Pancreas (tissue), 10 donors: ENCODE data around the gene ZNF554. TPM values are rescaled to one million over a fixed set of nuclear protein-coding genes. Genes with fewer than 3 reads are reported as not detected.

Source experiments
- ATAC-seq, 4 donors: fragments of 200-7000 bp; cut with Tn5 transposase; one replicate each; pipeline versions ENCODE4 v1.8.0 to v1.9.1; 2020; ENCODE audit warnings: mild to moderate bottlenecking in 4 of 4, moderate library complexity in 4 of 4
- DNase-seq, 6 donors: peaks; one replicate each; pipeline ENCODE4 v3.0.0-alpha.2; 2020
- FAIRE-seq: peaks from 2 replicates; lab custom pipeline; 2012; peaks lifted over from hg19 to GRCh38; lab: Jason Lieb, UNC
- H3K27ac ChIP-seq, 4 donors: fragments of 200-600 bp; sonication (generic); 1 replicate in 3 of 4; 2 replicates in 1 of 4; pipeline versions ENCODE4 v1.5.0 to v1.8.0; 2020
- H3K27me3 ChIP-seq, 4 donors: fragments of 200-600 bp; one replicate each; pipeline ENCODE4 v1.8.0; 2021
- H3K36me3 ChIP-seq, 3 donors: fragments of 200-600 bp; sonication (generic) in 1 of 3; one replicate each; pipeline versions ENCODE4 v1.5.0 to v1.8.0; 2020 to 2021
- H3K4me1 ChIP-seq, 3 donors: fragments of 200-600 bp; one replicate each; pipeline ENCODE4 v1.8.0; 2021
- H3K4me3 ChIP-seq, 4 donors: fragments of 200-600 bp; sonication (generic) in 2 of 4; one replicate each; pipeline versions ENCODE4 v1.5.0 to v1.8.0; 2020 to 2021
- H3K9me3 ChIP-seq, 4 donors: fragments of 200-600 bp; one replicate each; pipeline ENCODE4 v1.8.0; 2021
- CTCF ChIP-seq, 4 donors: fragments of 200-600 bp; sonication (generic) in 3 of 4; IDR thresholded peaks; one replicate each; pipeline versions ENCODE4 v1.5.0 to v1.8.0; 2021; ENCODE audit warnings: antibody characterized with exemption in 4 of 4
- WGBS, 2 donors: extraction: QIAGEN DNeasy Blood & Tissue Kit; methylation state at CpG; one replicate each; pipeline ENCODE4 v1.1.7; 2013; 5-methylcytosine and 5-hydroxymethylcytosine counted together
- intact Hi-C, 3 donors: fragments of 100-400 bp; cut with DNase I; formaldehyde crosslinking; loops; one replicate each; pipeline versions ENCODE4 v1.11.1 to v1.14.2; 2022
- polyA plus RNA-seq, 2 donors: library from polyadenylated mRNA; stranded (reverse); fragments of 200-250 nt; gene quantifications; one replicate each; pipeline ENCODE4 v1.2.3, GENCODE V29; 2013
- total RNA-seq, 6 donors: library from RNA; stranded (reverse); fragmentation: NEBNext Ultra II Directional in 4 of 6; extraction: Animal tissue kit (Norgen Biotek cat#: 25700) in 4 of 6; gene quantifications; one replicate each; pipeline versions ENCODE4 v1.2.1 to v1.2.4, GENCODE V29; 2021 to 2023
- donor health status: healthy with polysubstance abuse.
- donor health status: DM: no; HTN: no; CAD: no; lungs with moderate emphysema.
- donor health status: DM: no; HTN: no; CAD: no.
- donor health status: control.
- donor health status: control.
- donor health status: Bipolar disorder and iron deficiency.
- donor health status: DM: yes; HTN: yes; CAD: no.
- donor health status: DM: no; HTN: no; CAD: no.
- donor health status: DM: no; HTN: no; CAD: no.
- donor health status: DM: yes; HTN: yes; CAD: no.

ZNF554 gene
- total and polyA plus RNA-seq, 8 donors, result 2.6 to 5.2 (median 3.6) TPM

- no peak overlapping the region for H3K27ac ChIP-seq
- peaks cover 0 to 8% (median 0%) of the 10 kb centered on the region in 3 donors for H3K36me3 ChIP-seq
- intact Hi-C loops, result no loop called here
- H3K4me3 ChIP-seq, result no peak overlapping the region
- no peaks in the 10 kb centered on the region for H3K4me1 ChIP-seq
- no peak for ATAC-seq
- H3K27me3 ChIP-seq, result no peaks in the 10 kb centered on the region
- no peak for TF ChIP-seq CTCF (IDR thresholded peaks at IDR 0.05)
- no peaks in the 10 kb centered on the region for H3K9me3 ChIP-seq
- no peak for FAIRE-seq
- 96% methylated on average over 34 of the region's 34 CpGs for WGBS, 2 donors
- no peak for DNase-seq
Measured at GRCh38 chr19:2806736-2807378, 12.8 kb upstream of the ZNF554 start.

GRCh38 chr19:2807379-2808128 lies 12.1 kb upstream of the ZNF554 start:
- Histone ChIP-seq H3K4me1 (no peaks in the 10 kb centered on the region), H3K36me3 (peaks cover 0 to 8% (median 0%) of the 10 kb centered on the region in 3 donors), H3K27ac (no peak overlapping the region), H3K4me3 (no peak overlapping the region), H3K27me3 (no peaks in the 10 kb centered on the region), H3K9me3 (no peaks in the 10 kb centered on the region)
- no peak for DNase-seq
- no peak for FAIRE-seq
- no peak for TF ChIP-seq CTCF (IDR thresholded peaks at IDR 0.05)
- 96 to 97% methylated on average over 56 of the region's 56 CpGs for WGBS, 2 donors
- no peak for ATAC-seq
- intact Hi-C loops, result no loop called here

GRCh38 chr19:2808129-2808941 lies 11.3 kb upstream of the ZNF554 start:
- WGBS, 2 donors, result 96% methylated on average over 33 to 41 of the region's 41 CpGs
- no peak overlapping the region for H3K4me3 ChIP-seq
- no peak for TF ChIP-seq CTCF (IDR thresholded peaks at IDR 0.05)
- H3K27me3 ChIP-seq, result no peaks in the 10 kb centered on the region
- H3K27ac ChIP-seq, result no peak overlapping the region
- intact Hi-C loops, result no loop called here
- H3K4me1 ChIP-seq, result no peaks in the 10 kb centered on the region
- ATAC-seq, result no peak
- no peaks in the 10 kb centered on the region for H3K9me3 ChIP-seq
- no peak for DNase-seq
- H3K36me3 ChIP-seq, result peaks cover 0 to 8% (median 0%) of the 10 kb centered on the region in 3 donors
- FAIRE-seq, result no peak

- ATAC-seq (no peak), DNase-seq (no peak), FAIRE-seq (no peak)
- H3K36me3 ChIP-seq, result peaks cover 0 to 8% (median 0%) of the 10 kb centered on the region in 3 donors
- H3K27ac ChIP-seq, result no peak overlapping the region
- H3K9me3 ChIP-seq, result no peaks in the 10 kb centered on the region
- 91 to 93% methylated on average over 37 of the region's 37 CpGs for WGBS, 2 donors
- no peak overlapping the region for H3K4me3 ChIP-seq
- no peaks in the 10 kb centered on the region for H3K27me3 ChIP-seq
- H3K4me1 ChIP-seq, result no peaks in the 10 kb centered on the region
- TF ChIP-seq CTCF (IDR thresholded peaks at IDR 0.05), result no peak
- intact Hi-C loops, result no loop called here
Measured at GRCh38 chr19:2809387-2810140, 10.1 kb upstream of the ZNF554 start.
